ENCODE measurements around the gene WBP2. TPM values are rescaled to one million over a fixed set of nuclear protein-coding genes. Genes with fewer than 3 reads are reported as not detected.

Gene WBP2
- total and polyA plus RNA-seq, 2 of the 13 experiments (the other 11 are each of a cell fraction or from before 2014, with no cell fraction given) = 29.2 to 29.5 TPM

DNA sequence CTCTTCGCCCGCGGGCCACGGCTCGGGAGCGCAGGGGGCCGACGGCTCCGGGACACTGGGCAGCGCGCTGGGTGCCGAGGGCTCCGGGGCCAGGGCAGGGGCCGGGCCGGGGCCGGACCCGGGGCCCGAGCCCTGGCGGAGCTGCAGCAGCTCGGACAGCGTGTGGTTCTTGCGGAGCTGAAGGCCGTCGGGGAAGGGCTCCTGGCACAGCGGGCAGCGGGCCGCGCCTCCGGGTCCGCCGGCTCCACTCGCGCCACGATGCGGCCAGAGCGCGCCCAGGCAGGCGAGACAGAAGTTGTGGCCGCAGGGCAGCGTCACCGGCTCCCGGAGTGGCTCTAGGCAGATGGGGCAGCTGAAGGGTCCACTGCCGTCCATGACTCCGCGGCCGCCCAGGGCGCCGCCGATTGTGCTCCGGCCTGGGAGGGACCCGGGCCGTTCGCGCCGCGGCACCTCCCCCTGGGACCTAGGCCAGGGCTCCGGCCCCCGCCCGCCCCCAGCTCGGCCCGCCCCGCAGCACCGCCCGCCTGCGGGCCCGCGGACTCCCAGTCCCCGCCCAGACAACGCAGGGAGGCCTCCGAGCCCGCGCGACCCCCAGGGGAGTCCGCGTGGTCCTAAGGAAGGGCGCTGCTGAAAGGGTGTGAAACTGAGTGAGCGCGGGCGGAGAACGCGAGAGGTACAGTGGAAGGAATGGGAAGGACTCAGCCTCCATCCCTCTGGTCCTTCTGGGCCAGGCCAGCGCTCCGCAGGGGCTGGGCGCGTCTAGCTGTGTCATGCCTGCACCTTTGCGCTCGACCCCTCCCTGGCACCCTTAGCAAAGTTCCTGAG lies 23.3 kb upstream of the WBP2 start, which contains the start of gene TRIM47 (continued):
- no peak; the same call in 1 of the 2 replicates for TF ChIP-seq RCOR2 (CRISPR knock-in tag; IDR thresholded peaks at IDR 0.05)
- no peak for TF ChIP-seq RBM39 (IDR thresholded peaks at IDR 0.05; ENCODE audit: low read depth, low read length, poor library complexity, severe bottlenecking)
- peak; percentile 88 for TF ChIP-seq TBX3 (IDR thresholded peaks at IDR 0.05; ENCODE audit: borderline replicate concordance)
- TF ChIP-seq MXD4 (CRISPR knock-in tag; IDR thresholded peaks at IDR 0.05) = peak; percentile 20; the same call in 1 of the 2 replicates
- TF ChIP-seq GFI1 (CRISPR knock-in tag; IDR thresholded peaks at IDR 0.05; ENCODE audit: borderline replicate concordance) = peak; percentile 76; the same call in 1 of the 2 replicates
- TF ChIP-seq ZNF614 (CRISPR knock-in tag; IDR thresholded peaks at IDR 0.05; ENCODE audit: borderline replicate concordance) = peak; percentile 64; the same call in 1 of the 2 replicates
- peak; percentile 54; the same call in 1 of the 2 replicates for TF ChIP-seq BORCS8-MEF2B (CRISPR knock-in tag; IDR thresholded peaks at IDR 0.05)
- TF ChIP-seq CHCHD3 (CRISPR knock-in tag; IDR thresholded peaks at IDR 0.05) = peak; percentile 32; the same call in 1 of the 2 replicates
- no peak for TF ChIP-seq ATM (IDR thresholded peaks at IDR 0.05; ENCODE audit: borderline replicate concordance)
- TF ChIP-seq, protein P1, sequence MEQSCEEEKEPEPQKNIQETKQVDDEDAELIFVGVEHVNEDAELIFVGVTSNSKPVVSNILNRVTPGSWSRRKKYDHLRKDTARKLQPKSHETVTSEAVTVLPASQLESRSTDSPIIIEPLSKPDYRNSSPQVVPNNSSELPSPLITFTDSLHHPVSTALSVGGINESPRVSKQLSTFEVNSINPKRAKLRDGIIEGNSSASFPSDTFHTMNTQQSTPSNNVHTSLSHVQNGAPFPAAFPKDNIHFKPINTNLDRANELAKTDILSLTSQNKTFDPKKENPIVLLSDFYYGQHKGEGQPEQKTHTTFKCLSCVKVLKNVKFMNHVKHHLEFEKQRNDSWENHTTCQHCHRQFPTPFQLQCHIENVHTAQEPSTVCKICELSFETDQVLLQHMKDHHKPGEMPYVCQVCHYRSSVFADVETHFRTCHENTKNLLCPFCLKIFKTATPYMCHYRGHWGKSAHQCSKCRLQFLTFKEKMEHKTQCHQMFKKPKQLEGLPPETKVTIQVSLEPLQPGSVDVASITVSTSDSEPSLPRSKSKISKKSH (CRISPR knock-in tag; IDR thresholded peaks at IDR 0.05; ENCODE audit: borderline replicate concordance) = peak; percentile 80
- no peak for TF ChIP-seq U2AF2 (IDR thresholded peaks at IDR 0.05; ENCODE audit: low read depth, low read length)
- TF ChIP-seq, protein P2, sequence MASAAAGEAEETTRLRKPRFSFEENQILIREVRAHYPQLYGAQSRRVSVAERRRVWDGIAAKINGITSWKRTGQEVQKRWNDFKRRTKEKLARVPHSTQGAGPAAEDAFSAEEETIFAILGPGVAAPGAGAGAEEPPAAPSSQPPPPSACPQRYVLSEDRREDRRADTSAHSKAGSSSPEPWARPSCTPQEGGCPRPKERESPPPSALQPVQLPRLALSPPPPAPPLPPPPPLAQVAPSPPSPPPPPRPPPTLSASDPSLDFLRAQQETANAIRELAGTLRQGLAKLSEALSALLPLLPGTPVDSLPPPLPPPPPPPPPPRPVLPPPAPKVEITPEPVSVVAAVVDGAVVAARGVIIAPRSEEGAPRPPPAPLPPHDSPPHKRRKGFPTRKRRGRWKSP (CRISPR knock-in tag; IDR thresholded peaks at IDR 0.05) = peak; percentile 61; the same call in 1 of the 2 replicates
- no peak for TF ChIP-seq GTF2F1 (IDR thresholded peaks at IDR 0.05; ENCODE audit: low read length)
- TF ChIP-seq ZNF724P (CRISPR knock-in tag; IDR thresholded peaks at IDR 0.05; ENCODE audit: borderline replicate concordance) = no peak
- no peak for TF ChIP-seq NKX3-1 (CRISPR knock-in tag; IDR thresholded peaks at IDR 0.05)
- 0 out of 2 replicates have a peak, but pooled peaks have one; percentile 19 for TF ChIP-seq YEATS2 (CRISPR knock-in tag; IDR thresholded peaks at IDR 0.05; ENCODE audit: borderline replicate concordance)
- peak; percentile 88 for TF ChIP-seq PHF8 (CRISPR knock-in tag; IDR thresholded peaks at IDR 0.05)
- TF ChIP-seq JUNB (CRISPR knock-in tag; IDR thresholded peaks at IDR 0.05; ENCODE audit: borderline replicate concordance) = no peak
- TF ChIP-seq RFX5 (IDR thresholded peaks at IDR 0.05; ENCODE audit: low read depth, low read length) = 0 out of 2 replicates have a peak, but pooled peaks have one; percentile 30
- TF ChIP-seq, protein P3, sequence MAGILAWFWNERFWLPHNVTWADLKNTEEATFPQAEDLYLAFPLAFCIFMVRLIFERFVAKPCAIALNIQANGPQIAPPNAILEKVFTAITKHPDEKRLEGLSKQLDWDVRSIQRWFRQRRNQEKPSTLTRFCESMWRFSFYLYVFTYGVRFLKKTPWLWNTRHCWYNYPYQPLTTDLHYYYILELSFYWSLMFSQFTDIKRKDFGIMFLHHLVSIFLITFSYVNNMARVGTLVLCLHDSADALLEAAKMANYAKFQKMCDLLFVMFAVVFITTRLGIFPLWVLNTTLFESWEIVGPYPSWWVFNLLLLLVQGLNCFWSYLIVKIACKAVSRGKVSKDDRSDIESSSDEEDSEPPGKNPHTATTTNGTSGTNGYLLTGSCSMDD (CRISPR knock-in tag; IDR thresholded peaks at IDR 0.05) = peak; percentile 82; the same call in 1 of the 2 replicates
- peak; percentile 78 for TF ChIP-seq ZNF574 (CRISPR knock-in tag; IDR thresholded peaks at IDR 0.05)
- TF ChIP-seq, protein P4, sequence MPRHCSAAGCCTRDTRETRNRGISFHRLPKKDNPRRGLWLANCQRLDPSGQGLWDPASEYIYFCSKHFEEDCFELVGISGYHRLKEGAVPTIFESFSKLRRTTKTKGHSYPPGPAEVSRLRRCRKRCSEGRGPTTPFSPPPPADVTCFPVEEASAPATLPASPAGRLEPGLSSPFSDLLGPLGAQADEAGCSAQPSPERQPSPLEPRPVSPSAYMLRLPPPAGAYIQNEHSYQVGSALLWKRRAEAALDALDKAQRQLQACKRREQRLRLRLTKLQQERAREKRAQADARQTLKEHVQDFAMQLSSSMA (CRISPR knock-in tag; IDR thresholded peaks at IDR 0.05) = no peak

All from HepG2 (cell line).